GM23338 (cell line): ENCODE data around the gene SMIM12. TPM values are rescaled to one million over a fixed set of nuclear protein-coding genes. Genes with fewer than 3 reads are reported as not detected.

ENCODE experiments used
- ATAC-seq: fragments of 200-7000 bp; cut with Tn5 transposase; 3 replicates; pipeline ENCODE4 v1.9.1; 2020
- DNase-seq: peaks from one replicate; pipeline ENCODE4 v3.0.0-alpha.2; 2015; ENCODE audit warnings: low spot score
- H2AFZ ChIP-seq: fragments of 200-600 bp; sonication (generic); 2 replicates; pipeline ENCODE4 v1.8.0; 2016; ENCODE audit warnings: antibody characterized with exemption, mild to moderate bottlenecking, moderate library complexity
- H3F3A ChIP-seq: fragments of 200-600 bp; sonication (generic); replicated peaks from 2 replicates; pipeline ENCODE4 v1.8.0; 2017; ENCODE audit warnings: antibody characterized with exemption, mixed run types, low read depth
- H3K27ac ChIP-seq: fragments of 200-600 bp; sonication (generic); 2 replicates; pipeline ENCODE4 v1.6.1; 2016; ENCODE audit warnings: low read depth
- H3K27me3 ChIP-seq: fragments of 200-600 bp; sonication (generic); 2 replicates; pipeline ENCODE4 v1.8.0; 2016; ENCODE audit warnings: mild to moderate bottlenecking, mixed run types, moderate library complexity; ENCODE audit not compliant: insufficient read depth
- H3K36me3 ChIP-seq: fragments of 200-600 bp; sonication (generic); 2 replicates; pipeline ENCODE4 v1.8.0; 2016; ENCODE audit warnings: mild to moderate bottlenecking; ENCODE audit not compliant: insufficient read depth
- H3K4me1 ChIP-seq: fragments of 200-600 bp; sonication (generic); 2 replicates; pipeline ENCODE4 v1.8.0; 2016; ENCODE audit warnings: mild to moderate bottlenecking, moderate library complexity; ENCODE audit not compliant: insufficient read depth
- H3K4me2 ChIP-seq: fragments of 200-600 bp; sonication (generic); 2 replicates; pipeline ENCODE4 v1.7.1; 2017; ENCODE audit warnings: mixed run types
- H3K4me3 ChIP-seq: fragments of 200-600 bp; sonication (generic); 2 replicates; pipeline ENCODE4 v1.6.1; 2016; ENCODE audit warnings: mixed run types
- H3K79me2 ChIP-seq: fragments of 200-600 bp; sonication (generic); replicated peaks from 2 replicates; pipeline ENCODE4 v1.8.0; 2017; ENCODE audit warnings: mild to moderate bottlenecking; ENCODE audit not compliant: insufficient read depth
- H3K9me2 ChIP-seq: fragments of 200-600 bp; sonication (generic); 2 replicates; pipeline ENCODE4 v1.8.0; 2017; ENCODE audit not compliant: insufficient read depth
- H4K20me1 ChIP-seq: fragments of 200-600 bp; sonication (generic); replicated peaks from 2 replicates; pipeline ENCODE4 v1.8.0; 2017; ENCODE audit warnings: mild to moderate bottlenecking; ENCODE audit not compliant: insufficient read depth
- H3K27ac Mint-ChIP-seq: 2 replicates; pipeline ENCODE4 v1.8.0; 2020; ENCODE audit warnings: inconsistent platforms, mild to moderate bottlenecking, moderate library complexity, mixed read lengths
- H3K27me3 Mint-ChIP-seq: 3 replicates; pipeline ENCODE4 v1.8.0; 2022; ENCODE audit warnings: low read depth, mild to moderate bottlenecking, moderate library complexity, mixed read lengths, inconsistent platforms; ENCODE audit not compliant: insufficient read depth, poor library complexity
- H3K36me3 Mint-ChIP-seq: 3 replicates; pipeline ENCODE4 v1.8.0; 2021; ENCODE audit warnings: low read depth, mild to moderate bottlenecking, inconsistent platforms, moderate library complexity, mixed read lengths
- H3K4me1 Mint-ChIP-seq: 3 replicates; pipeline ENCODE4 v1.8.0; 2020; ENCODE audit warnings: mild to moderate bottlenecking, inconsistent platforms, mixed read lengths
- H3K4me3 Mint-ChIP-seq: 3 replicates; pipeline ENCODE4 v1.8.0; 2021; ENCODE audit warnings: moderate library complexity, mild to moderate bottlenecking, inconsistent platforms, mixed read lengths
- H3K9me3 Mint-ChIP-seq: 3 replicates; pipeline ENCODE4 v1.8.0; 2020; ENCODE audit warnings: moderate library complexity, mild to moderate bottlenecking, inconsistent platforms, mixed read lengths
- CREB1 ChIP-seq: fragments of 250-450 bp; sonication (Bioruptor Pico); IDR thresholded peaks from 2 replicates; pipeline ENCODE4 v1.5.0; 2020; ENCODE audit warnings: low read depth, mild to moderate bottlenecking, moderate library complexity
- EZH2 ChIP-seq: fragments of 200-600 bp; sonication (generic); IDR thresholded peaks from one replicate; pipeline ENCODE4 v1.8.0; 2017; ENCODE audit warnings: antibody characterized with exemption, mild to moderate bottlenecking, low read depth; ENCODE audit not compliant: unreplicated experiment
- JUNB ChIP-seq: IDR thresholded peaks from one replicate; pipeline ENCODE4 v1.6.1; 2016; ENCODE audit warnings: antibody characterized with exemption; ENCODE audit not compliant: unreplicated experiment
- NANOG ChIP-seq: IDR thresholded peaks from 2 replicates; pipeline ENCODE4 v1.6.1; 2016; ENCODE audit warnings: antibody characterized with exemption, borderline replicate concordance
- POLR2AphosphoS5 ChIP-seq: IDR thresholded peaks from 2 replicates; pipeline ENCODE4 v1.6.1; 2016; ENCODE audit warnings: antibody characterized with exemption, low read depth
- STAT1 ChIP-seq: IDR thresholded peaks from one replicate; pipeline ENCODE4 v1.6.1; 2016; ENCODE audit warnings: antibody characterized with exemption; ENCODE audit not compliant: unreplicated experiment
- ZNF114 ChIP-seq: fragments of 250-450 bp; sonication (Bioruptor Pico); IDR thresholded peaks from 2 replicates; pipeline ENCODE4 v1.5.0; 2020; ENCODE audit warnings: mild to moderate bottlenecking, moderate library complexity
- ZNF331 ChIP-seq: fragments of 250-450 bp; sonication (Bioruptor Pico); IDR thresholded peaks from 2 replicates; pipeline ENCODE4 v1.5.0; 2020; ENCODE audit warnings: low read depth, mild to moderate bottlenecking, moderate library complexity
- polyA plus RNA-seq: library from polyadenylated mRNA; unstranded; fragments of >200 nt; fragmentation: Nextera tagmentation; extraction: Ambion mirVana; gene quantifications from 2 replicates; pipeline ENCODE4 v1.2.1, GENCODE V29; 2016
- total RNA-seq: library from RNA; depleted of rRNA; stranded (reverse); fragments of >200 nt; shearing (Covaris generic); gene quantifications from 2 replicates; pipeline ENCODE4 v1.2.3, GENCODE V29; 2014
- TF ChIP-seq, protein P1 (sequence below): IDR thresholded peaks from 2 replicates; pipeline ENCODE4 v1.6.1; 2016; ENCODE audit warnings: antibody characterized with exemption
- TF ChIP-seq, protein P2 (sequence below), 2 experiments: fragments of 200-600 bp in 1 of 2; sonication (generic) in 1 of 2; conservative IDR thresholded peaks; 2 replicates each; pipeline versions ENCODE4 v1.5.1 to v1.6.1; 2016 to 2017; ENCODE audit warnings: antibody characterized with exemption in 2 of 2, low read depth in 2 of 2, mild to moderate bottlenecking in 2 of 2, moderate library complexity in 1 of 2
- TF ChIP-seq, protein P3 (sequence below): fragments of 250-450 bp; sonication (Bioruptor Pico); IDR thresholded peaks from 2 replicates; pipeline ENCODE4 v1.5.0; 2020; ENCODE audit warnings: mild to moderate bottlenecking, moderate library complexity

The SMIM12 gene
- total and polyA plus RNA-seq, 2 experiments from 2014 or later: 22.7 to 25.3 TPM

DNA sequence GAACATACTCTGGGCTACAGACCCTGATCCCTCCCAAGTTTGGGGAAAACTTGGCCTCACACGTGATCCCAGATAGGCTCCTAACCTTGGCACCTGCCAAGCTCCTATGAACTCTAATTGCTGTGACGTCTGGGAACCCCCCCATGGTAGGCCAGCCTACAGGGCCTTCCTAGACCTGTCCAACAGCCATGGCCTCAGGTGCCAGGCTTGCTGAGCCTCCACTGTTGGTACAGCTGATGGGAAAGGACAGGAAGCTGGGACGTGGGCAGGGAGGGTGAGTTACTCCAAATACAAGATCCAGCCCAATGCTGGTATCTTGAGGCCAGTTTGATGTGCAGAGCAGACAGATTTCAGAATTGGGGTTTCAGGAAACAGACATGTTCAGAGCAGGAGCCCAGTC lies 19.1 kb downstream of the SMIM12 start:
- TF ChIP-seq, protein P1, sequence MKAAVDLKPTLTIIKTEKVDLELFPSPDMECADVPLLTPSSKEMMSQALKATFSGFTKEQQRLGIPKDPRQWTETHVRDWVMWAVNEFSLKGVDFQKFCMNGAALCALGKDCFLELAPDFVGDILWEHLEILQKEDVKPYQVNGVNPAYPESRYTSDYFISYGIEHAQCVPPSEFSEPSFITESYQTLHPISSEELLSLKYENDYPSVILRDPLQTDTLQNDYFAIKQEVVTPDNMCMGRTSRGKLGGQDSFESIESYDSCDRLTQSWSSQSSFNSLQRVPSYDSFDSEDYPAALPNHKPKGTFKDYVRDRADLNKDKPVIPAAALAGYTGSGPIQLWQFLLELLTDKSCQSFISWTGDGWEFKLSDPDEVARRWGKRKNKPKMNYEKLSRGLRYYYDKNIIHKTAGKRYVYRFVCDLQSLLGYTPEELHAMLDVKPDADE: no peak
- TF ChIP-seq NANOG (no peak), ZNF114 (CRISPR knock-in tag) (no peak), EZH2 (no peak), CREB1 (no peak), ZNF331 (CRISPR knock-in tag) (no peak), POLR2AphosphoS5 (no peak), STAT1 (no peak), JUNB (no peak)
- TF ChIP-seq, protein P2, sequence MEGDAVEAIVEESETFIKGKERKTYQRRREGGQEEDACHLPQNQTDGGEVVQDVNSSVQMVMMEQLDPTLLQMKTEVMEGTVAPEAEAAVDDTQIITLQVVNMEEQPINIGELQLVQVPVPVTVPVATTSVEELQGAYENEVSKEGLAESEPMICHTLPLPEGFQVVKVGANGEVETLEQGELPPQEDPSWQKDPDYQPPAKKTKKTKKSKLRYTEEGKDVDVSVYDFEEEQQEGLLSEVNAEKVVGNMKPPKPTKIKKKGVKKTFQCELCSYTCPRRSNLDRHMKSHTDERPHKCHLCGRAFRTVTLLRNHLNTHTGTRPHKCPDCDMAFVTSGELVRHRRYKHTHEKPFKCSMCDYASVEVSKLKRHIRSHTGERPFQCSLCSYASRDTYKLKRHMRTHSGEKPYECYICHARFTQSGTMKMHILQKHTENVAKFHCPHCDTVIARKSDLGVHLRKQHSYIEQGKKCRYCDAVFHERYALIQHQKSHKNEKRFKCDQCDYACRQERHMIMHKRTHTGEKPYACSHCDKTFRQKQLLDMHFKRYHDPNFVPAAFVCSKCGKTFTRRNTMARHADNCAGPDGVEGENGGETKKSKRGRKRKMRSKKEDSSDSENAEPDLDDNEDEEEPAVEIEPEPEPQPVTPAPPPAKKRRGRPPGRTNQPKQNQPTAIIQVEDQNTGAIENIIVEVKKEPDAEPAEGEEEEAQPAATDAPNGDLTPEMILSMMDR (conservative IDR thresholded peaks at IDR 0.05; ENCODE audit: low read depth in 2 of 2): no peak
- TF ChIP-seq, protein P3, sequence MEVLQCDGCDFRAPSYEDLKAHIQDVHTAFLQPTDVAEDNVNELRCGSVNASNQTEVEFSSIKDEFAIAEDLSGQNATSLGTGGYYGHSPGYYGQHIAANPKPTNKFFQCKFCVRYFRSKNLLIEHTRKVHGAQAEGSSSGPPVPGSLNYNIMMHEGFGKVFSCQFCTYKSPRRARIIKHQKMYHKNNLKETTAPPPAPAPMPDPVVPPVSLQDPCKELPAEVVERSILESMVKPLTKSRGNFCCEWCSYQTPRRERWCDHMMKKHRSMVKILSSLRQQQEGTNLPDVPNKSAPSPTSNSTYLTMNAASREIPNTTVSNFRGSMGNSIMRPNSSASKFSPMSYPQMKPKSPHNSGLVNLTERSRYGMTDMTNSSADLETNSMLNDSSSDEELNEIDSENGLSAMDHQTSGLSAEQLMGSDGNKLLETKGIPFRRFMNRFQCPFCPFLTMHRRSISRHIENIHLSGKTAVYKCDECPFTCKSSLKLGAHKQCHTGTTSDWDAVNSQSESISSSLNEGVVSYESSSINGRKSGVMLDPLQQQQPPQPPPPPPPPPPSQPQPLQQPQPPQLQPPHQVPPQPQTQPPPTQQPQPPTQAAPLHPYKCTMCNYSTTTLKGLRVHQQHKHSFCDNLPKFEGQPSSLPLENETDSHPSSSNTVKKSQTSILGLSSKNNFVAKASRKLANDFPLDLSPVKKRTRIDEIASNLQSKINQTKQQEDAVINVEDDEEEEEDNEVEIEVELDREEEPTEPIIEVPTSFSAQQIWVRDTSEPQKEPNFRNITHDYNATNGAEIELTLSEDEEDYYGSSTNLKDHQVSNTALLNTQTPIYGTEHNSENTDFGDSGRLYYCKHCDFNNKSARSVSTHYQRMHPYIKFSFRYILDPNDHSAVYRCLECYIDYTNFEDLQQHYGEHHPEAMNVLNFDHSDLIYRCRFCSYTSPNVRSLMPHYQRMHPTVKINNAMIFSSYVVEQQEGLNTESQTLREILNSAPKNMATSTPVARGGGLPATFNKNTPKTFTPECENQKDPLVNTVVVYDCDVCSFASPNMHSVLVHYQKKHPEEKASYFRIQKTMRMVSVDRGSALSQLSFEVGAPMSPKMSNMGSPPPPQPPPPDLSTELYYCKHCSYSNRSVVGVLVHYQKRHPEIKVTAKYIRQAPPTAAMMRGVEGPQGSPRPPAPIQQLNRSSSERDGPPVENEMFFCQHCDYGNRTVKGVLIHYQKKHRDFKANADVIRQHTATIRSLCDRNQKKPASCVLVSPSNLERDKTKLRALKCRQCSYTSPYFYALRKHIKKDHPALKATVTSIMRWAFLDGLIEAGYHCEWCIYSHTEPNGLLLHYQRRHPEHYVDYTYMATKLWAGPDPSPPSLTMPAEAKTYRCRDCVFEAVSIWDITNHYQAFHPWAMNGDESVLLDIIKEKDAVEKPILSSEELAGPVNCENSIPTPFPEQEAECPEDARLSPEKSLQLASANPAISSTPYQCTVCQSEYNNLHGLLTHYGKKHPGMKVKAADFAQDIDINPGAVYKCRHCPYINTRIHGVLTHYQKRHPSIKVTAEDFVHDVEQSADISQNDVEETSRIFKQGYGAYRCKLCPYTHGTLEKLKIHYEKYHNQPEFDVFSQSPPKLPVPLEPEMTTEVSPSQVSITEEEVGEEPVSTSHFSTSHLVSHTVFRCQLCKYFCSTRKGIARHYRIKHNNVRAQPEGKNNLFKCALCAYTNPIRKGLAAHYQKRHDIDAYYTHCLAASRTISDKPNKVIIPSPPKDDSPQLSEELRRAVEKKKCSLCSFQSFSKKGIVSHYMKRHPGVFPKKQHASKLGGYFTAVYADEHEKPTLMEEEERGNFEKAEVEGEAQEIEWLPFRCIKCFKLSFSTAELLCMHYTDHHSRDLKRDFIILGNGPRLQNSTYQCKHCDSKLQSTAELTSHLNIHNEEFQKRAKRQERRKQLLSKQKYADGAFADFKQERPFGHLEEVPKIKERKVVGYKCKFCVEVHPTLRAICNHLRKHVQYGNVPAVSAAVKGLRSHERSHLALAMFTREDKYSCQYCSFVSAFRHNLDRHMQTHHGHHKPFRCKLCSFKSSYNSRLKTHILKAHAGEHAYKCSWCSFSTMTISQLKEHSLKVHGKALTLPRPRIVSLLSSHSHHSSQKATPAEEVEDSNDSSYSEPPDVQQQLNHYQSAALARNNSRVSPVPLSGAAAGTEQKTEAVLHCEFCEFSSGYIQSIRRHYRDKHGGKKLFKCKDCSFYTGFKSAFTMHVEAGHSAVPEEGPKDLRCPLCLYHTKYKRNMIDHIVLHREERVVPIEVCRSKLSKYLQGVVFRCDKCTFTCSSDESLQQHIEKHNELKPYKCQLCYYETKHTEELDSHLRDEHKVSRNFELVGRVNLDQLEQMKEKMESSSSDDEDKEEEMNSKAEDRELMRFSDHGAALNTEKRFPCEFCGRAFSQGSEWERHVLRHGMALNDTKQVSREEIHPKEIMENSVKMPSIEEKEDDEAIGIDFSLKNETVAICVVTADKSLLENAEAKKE (CRISPR knock-in tag): no peak
- H3K4me2 ChIP-seq: no peak overlapping the region
- DNase-seq (no peak), ATAC-seq (no peak)
- H2AFZ ChIP-seq: no peak overlapping the region
- no peak overlapping the region for H3K27ac Mint-ChIP-seq
- H3K9me2 ChIP-seq: 0 out of 2 replicates have a peak, but pooled peaks cover 5% of the 10 kb centered on the region
- H4K20me1 ChIP-seq: no peaks in the 10 kb centered on the region
- H3F3A ChIP-seq: no peaks in the 10 kb centered on the region
- no peak overlapping the region for H3K27ac ChIP-seq
- H3K9me3 Mint-ChIP-seq: no peaks in the 10 kb centered on the region
- H3K4me3 ChIP-seq: no peak overlapping the region
- H3K4me3 Mint-ChIP-seq: no peak overlapping the region
- H3K4me1 Mint-ChIP-seq: peaks cover 21% of the 10 kb centered on the region
- H3K36me3 Mint-ChIP-seq: no peaks in the 10 kb centered on the region
- peaks cover 22% of the 10 kb centered on the region for H3K4me1 ChIP-seq
- H3K79me2 ChIP-seq: no peaks in the 10 kb centered on the region
- H3K36me3 ChIP-seq: no peaks in the 10 kb centered on the region
- H3K27me3 ChIP-seq: no peaks in the 10 kb centered on the region
- peaks cover 1% of the 10 kb centered on the region for H3K27me3 Mint-ChIP-seq
